ENCODE results near the gene LOC101059915.

Gene LOC101059915

DNA sequence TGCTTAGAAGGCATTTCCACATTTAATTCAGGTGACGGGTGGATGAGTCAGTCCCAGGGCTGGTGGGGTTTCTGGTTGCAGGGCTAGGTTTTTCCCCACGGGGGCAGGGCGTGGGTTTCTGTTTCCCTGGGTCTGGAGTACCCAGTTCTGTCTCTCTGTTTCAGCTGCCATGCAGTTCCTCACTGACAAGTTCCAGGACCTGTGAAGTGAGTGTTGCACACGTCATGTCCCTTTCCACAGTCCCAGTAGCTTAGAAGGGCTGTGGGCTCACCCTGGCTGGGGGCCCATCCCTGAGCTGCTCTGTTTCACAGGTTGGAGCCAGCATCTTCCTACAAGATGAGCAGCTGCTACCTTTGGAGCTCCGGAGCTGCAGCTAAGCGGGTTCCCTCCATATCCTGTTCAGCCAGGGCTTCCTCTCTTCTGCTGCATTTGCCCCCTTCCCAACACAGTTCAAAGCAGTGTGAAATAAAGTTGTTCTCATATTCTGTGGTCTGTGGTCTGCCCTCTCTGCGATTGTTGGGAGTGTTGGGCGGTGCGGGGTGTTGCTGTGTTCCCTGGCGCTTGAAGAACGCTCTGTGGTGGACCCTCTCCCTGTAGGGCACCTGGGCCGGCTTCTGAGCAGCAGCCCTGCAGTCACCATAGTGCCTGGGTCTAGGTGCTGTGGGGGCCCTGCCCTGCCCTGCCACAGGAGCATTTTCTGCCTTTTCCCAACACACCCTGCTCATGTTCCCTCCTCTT is 3.9 kb downstream of the LOC101059915 start:
- no peak for TF ChIP-seq SRF (IDR thresholded peaks at IDR 0.05; ENCODE audit: low read depth)
- no peak for TF ChIP-seq JUND (IDR thresholded peaks at IDR 0.05)
- no peak for TF ChIP-seq TCF7L2 (IDR thresholded peaks at IDR 0.05; ENCODE audit: borderline replicate concordance, extremely low read depth, insufficient read depth, insufficient read length)
- TF ChIP-seq, protein P1, sequence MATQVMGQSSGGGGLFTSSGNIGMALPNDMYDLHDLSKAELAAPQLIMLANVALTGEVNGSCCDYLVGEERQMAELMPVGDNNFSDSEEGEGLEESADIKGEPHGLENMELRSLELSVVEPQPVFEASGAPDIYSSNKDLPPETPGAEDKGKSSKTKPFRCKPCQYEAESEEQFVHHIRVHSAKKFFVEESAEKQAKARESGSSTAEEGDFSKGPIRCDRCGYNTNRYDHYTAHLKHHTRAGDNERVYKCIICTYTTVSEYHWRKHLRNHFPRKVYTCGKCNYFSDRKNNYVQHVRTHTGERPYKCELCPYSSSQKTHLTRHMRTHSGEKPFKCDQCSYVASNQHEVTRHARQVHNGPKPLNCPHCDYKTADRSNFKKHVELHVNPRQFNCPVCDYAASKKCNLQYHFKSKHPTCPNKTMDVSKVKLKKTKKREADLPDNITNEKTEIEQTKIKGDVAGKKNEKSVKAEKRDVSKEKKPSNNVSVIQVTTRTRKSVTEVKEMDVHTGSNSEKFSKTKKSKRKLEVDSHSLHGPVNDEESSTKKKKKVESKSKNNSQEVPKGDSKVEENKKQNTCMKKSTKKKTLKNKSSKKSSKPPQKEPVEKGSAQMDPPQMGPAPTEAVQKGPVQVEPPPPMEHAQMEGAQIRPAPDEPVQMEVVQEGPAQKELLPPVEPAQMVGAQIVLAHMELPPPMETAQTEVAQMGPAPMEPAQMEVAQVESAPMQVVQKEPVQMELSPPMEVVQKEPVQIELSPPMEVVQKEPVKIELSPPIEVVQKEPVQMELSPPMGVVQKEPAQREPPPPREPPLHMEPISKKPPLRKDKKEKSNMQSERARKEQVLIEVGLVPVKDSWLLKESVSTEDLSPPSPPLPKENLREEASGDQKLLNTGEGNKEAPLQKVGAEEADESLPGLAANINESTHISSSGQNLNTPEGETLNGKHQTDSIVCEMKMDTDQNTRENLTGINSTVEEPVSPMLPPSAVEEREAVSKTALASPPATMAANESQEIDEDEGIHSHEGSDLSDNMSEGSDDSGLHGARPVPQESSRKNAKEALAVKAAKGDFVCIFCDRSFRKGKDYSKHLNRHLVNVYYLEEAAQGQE (IDR thresholded peaks at IDR 0.05; ENCODE audit: low read depth), result no peak
- no peak for TF ChIP-seq POLR2AphosphoS5 (IDR thresholded peaks at IDR 0.05; ENCODE audit: low read depth, low read length)
- TF ChIP-seq, protein P2, sequence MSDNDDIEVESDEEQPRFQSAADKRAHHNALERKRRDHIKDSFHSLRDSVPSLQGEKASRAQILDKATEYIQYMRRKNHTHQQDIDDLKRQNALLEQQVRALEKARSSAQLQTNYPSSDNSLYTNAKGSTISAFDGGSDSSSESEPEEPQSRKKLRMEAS (IDR thresholded peaks at IDR 0.05), result no peak
- TF ChIP-seq, protein P3, sequence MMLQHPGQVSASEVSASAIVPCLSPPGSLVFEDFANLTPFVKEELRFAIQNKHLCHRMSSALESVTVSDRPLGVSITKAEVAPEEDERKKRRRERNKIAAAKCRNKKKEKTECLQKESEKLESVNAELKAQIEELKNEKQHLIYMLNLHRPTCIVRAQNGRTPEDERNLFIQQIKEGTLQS (IDR thresholded peaks at IDR 0.05), result no peak
- TF ChIP-seq RAD21 (IDR thresholded peaks at IDR 0.05; ENCODE audit: low read depth), result no peak
- TF ChIP-seq EGR1 (IDR thresholded peaks at IDR 0.05; ENCODE audit: low read depth), result no peak
- TF ChIP-seq, protein P4, sequence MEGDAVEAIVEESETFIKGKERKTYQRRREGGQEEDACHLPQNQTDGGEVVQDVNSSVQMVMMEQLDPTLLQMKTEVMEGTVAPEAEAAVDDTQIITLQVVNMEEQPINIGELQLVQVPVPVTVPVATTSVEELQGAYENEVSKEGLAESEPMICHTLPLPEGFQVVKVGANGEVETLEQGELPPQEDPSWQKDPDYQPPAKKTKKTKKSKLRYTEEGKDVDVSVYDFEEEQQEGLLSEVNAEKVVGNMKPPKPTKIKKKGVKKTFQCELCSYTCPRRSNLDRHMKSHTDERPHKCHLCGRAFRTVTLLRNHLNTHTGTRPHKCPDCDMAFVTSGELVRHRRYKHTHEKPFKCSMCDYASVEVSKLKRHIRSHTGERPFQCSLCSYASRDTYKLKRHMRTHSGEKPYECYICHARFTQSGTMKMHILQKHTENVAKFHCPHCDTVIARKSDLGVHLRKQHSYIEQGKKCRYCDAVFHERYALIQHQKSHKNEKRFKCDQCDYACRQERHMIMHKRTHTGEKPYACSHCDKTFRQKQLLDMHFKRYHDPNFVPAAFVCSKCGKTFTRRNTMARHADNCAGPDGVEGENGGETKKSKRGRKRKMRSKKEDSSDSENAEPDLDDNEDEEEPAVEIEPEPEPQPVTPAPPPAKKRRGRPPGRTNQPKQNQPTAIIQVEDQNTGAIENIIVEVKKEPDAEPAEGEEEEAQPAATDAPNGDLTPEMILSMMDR (IDR thresholded peaks at IDR 0.05 in 2 of 3, conservative IDR thresholded peaks at IDR 0.05 in 1 of 3; ENCODE audit: borderline replicate concordance in 1 of 3, insufficient read depth in 1 of 3, low read depth in 2 of 3, low read length in 2 of 3), result no peak
- no peak for TF ChIP-seq CBX3 (IDR thresholded peaks at IDR 0.05; ENCODE audit: low read depth)
- TF ChIP-seq SP1 (IDR thresholded peaks at IDR 0.05; ENCODE audit: low read depth), result no peak
- no peak for TF ChIP-seq EZH2 (IDR thresholded peaks at IDR 0.05)
- no peak for TF ChIP-seq CEBPB (IDR thresholded peaks at IDR 0.05; ENCODE audit: low read depth)
- TF ChIP-seq EZH2phosphoT487 (IDR thresholded peaks at IDR 0.05; ENCODE audit: borderline replicate concordance), result no peak
- no peak for TF ChIP-seq ELF1 (IDR thresholded peaks at IDR 0.05; ENCODE audit: borderline replicate concordance, low read depth)
- TF ChIP-seq POLR2A (IDR thresholded peaks at IDR 0.05; ENCODE audit: borderline replicate concordance, extremely low read depth, insufficient read depth, insufficient read length), result no peak
- H3K36me3 ChIP-seq (ENCODE audit: control insufficient read depth in 1 of 2, insufficient read depth in 2 of 2, low read length in 2 of 2), result no peaks in the 10 kb centered on the region
- no peak overlapping the region for H3K9ac ChIP-seq (ENCODE audit: low read length)
- ChIA-PET CTCF (interaction anchor here (1.0 kb wide), 1 partner anchor 189 kb away, joined by 4 read pairs; no protein-coding TSS in a partner anchor), POLR2A (no interaction called here), RAD21 (ENCODE audit: low non-redundant PET in 1 of 2, low total read pairs in 2 of 2, uncharacterized antibody in 2 of 2, unreplicated experiment in 2 of 2) (no interaction called here)
- H3K27ac ChIP-seq (ENCODE audit: low read depth, low read length), result no peak overlapping the region
- ATAC-seq, result no peak
- H3K27me3 ChIP-seq (ENCODE audit: insufficient read depth, low read length), result no peaks in the 10 kb centered on the region
- no peak overlapping the region for H3K4me3 ChIP-seq (replicated peaks in 1 of 2; ENCODE audit: low read depth in 1 of 2, low read length in 2 of 2)
- H3K4me2 ChIP-seq (ENCODE audit: low read length), result no peak overlapping the region
- BruUV-seq (replicated peaks), result no TSS peak
- H3K9me3 ChIP-seq (ENCODE audit: control insufficient read depth in 1 of 2, insufficient read depth in 1 of 2, low read depth in 1 of 2, low read length in 2 of 2), result no peaks in the 10 kb centered on the region
- no peak overlapping the region for H2AFZ ChIP-seq (ENCODE audit: low read depth, low read length, poor library complexity, severe bottlenecking)
- no peaks in the 10 kb centered on the region for H3K9me2 ChIP-seq (ENCODE audit: insufficient read depth)
- no peaks in the 10 kb centered on the region for H4K20me1 ChIP-seq (ENCODE audit: insufficient read depth)
- intact Hi-C loops (cut with micrococcal nuclease), result no loop called here
- peaks cover 0 to 5% of the 10 kb centered on the region in 2 experiments; a peak in 1 of 4 replicates for H3K4me1 ChIP-seq (ENCODE audit: control insufficient read depth in 1 of 2, insufficient read depth in 2 of 2, low read length in 2 of 2)
- DNase-seq (ENCODE audit: low read depth, low spot score), result no peak
- H3K79me2 ChIP-seq (ENCODE audit: insufficient read depth, low read length), result no peaks in the 10 kb centered on the region

All from HCT116 (cell line).